Measurements from ENCODE around the gene ABCC1.

- TF ChIP-seq, protein P1, sequence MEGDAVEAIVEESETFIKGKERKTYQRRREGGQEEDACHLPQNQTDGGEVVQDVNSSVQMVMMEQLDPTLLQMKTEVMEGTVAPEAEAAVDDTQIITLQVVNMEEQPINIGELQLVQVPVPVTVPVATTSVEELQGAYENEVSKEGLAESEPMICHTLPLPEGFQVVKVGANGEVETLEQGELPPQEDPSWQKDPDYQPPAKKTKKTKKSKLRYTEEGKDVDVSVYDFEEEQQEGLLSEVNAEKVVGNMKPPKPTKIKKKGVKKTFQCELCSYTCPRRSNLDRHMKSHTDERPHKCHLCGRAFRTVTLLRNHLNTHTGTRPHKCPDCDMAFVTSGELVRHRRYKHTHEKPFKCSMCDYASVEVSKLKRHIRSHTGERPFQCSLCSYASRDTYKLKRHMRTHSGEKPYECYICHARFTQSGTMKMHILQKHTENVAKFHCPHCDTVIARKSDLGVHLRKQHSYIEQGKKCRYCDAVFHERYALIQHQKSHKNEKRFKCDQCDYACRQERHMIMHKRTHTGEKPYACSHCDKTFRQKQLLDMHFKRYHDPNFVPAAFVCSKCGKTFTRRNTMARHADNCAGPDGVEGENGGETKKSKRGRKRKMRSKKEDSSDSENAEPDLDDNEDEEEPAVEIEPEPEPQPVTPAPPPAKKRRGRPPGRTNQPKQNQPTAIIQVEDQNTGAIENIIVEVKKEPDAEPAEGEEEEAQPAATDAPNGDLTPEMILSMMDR (conservative IDR thresholded peaks at IDR 0.05): no peak
- no peak for TF ChIP-seq EZH2 (IDR thresholded peaks at IDR 0.05; ENCODE audit: low read depth)
Measured at GRCh38 chr16:16107839-16108238, 158.4 kb downstream of the ABCC1 start.
